ENCODE data around the gene FAM3A.
A peak's percentile ranks its signal among the peaks of the same experiment; 100 is the strongest.

The FAM3A gene

GRCh38 chrX:154472685-154473632 is 43.1 kb downstream of the FAM3A start (continued):
- TF ChIP-seq HIC1 (tag by site-specific recombination; IDR thresholded peaks at IDR 0.05) (no peak), IKZF3 (tag by site-specific recombination; IDR thresholded peaks at IDR 0.05) (no peak), ZNF600 (tag by site-specific recombination; IDR thresholded peaks at IDR 0.05) (no peak), ZNF132 (tag by site-specific recombination; IDR thresholded peaks at IDR 0.05; ENCODE audit: borderline replicate concordance) (no peak), BCL11A (tag by site-specific recombination; IDR thresholded peaks at IDR 0.05; ENCODE audit: low read depth) (no peak), ZFP37 (tag by site-specific recombination; IDR thresholded peaks at IDR 0.05) (no peak)

- Histone ChIP-seq H3K4me1 (ENCODE audit: control insufficient read depth, insufficient read depth, low read length) (no peaks in the 10 kb centered on the region), H3K36me3 (ENCODE audit: control insufficient read depth in 2 of 2, insufficient read depth in 1 of 2, low read length in 2 of 2) (peaks cover 0 to 64% of the 10 kb centered on the region in 2 experiments; a peak in 2 of 3 replicates), H3K4me3 (ENCODE audit: low read depth, low read length) (no peak overlapping the region), H3K27ac (ENCODE audit: extremely low read depth, low read depth, low read length) (no peak overlapping the region), H3K9me3 (ENCODE audit: control insufficient read depth, insufficient read depth, low read depth, low read length) (no peaks in the 10 kb centered on the region)
- ChIA-PET POLR2A (interaction anchor here (0.7 to 1.3 kb wide), 2 partner anchors 9 to 18 kb away, joined by 3 to 4 read pairs; partner anchors contain the start of gene SLC10A3), CTCF (no interaction called here)
- TF ChIP-seq ZNF561 (tag by site-specific recombination; IDR thresholded peaks at IDR 0.05; ENCODE audit: borderline replicate concordance) (no peak), ZNF302 (tag by site-specific recombination; IDR thresholded peaks at IDR 0.05; ENCODE audit: low read depth) (no peak), GLIS1 (tag by site-specific recombination; IDR thresholded peaks at IDR 0.05) (peak; percentile 68), ZBTB20 (tag by site-specific recombination; IDR thresholded peaks at IDR 0.05) (peak; percentile 62), ZNF600 (tag by site-specific recombination; IDR thresholded peaks at IDR 0.05) (peak; percentile 46; the same call in 1 of the 2 replicates), ZNF169 (tag by site-specific recombination; IDR thresholded peaks at IDR 0.05) (no peak), SCRT2 (tag by site-specific recombination; IDR thresholded peaks at IDR 0.05) (peak; percentile 95), GLI4 (tag by site-specific recombination; IDR thresholded peaks at IDR 0.05) (no peak), ZNF549 (tag by site-specific recombination; IDR thresholded peaks at IDR 0.05) (no peak), ZNF664 (tag by site-specific recombination; IDR thresholded peaks at IDR 0.05) (no peak), ZIC2 (tag by site-specific recombination; IDR thresholded peaks at IDR 0.05) (peak; percentile 44), ZNF248 (tag by site-specific recombination; IDR thresholded peaks at IDR 0.05) (no peak), ZFHX2 (tag by site-specific recombination; conservative IDR thresholded peaks at IDR 0.05) (0 out of 2 replicates have a peak, but pooled peaks have one; percentile 25), ZNF239 (tag by site-specific recombination; IDR thresholded peaks at IDR 0.05) (no peak), PRDM1 (tag by site-specific recombination; IDR thresholded peaks at IDR 0.05) (no peak), SCRT1 (tag by site-specific recombination; IDR thresholded peaks at IDR 0.05; ENCODE audit: borderline replicate concordance) (peak; percentile 67; the same call in 1 of the 2 replicates), ZNF473 (tag by site-specific recombination; IDR thresholded peaks at IDR 0.05) (no peak), KLF8 (tag by site-specific recombination; IDR thresholded peaks at IDR 0.05) (no peak)
- TF ChIP-seq, protein P1, sequence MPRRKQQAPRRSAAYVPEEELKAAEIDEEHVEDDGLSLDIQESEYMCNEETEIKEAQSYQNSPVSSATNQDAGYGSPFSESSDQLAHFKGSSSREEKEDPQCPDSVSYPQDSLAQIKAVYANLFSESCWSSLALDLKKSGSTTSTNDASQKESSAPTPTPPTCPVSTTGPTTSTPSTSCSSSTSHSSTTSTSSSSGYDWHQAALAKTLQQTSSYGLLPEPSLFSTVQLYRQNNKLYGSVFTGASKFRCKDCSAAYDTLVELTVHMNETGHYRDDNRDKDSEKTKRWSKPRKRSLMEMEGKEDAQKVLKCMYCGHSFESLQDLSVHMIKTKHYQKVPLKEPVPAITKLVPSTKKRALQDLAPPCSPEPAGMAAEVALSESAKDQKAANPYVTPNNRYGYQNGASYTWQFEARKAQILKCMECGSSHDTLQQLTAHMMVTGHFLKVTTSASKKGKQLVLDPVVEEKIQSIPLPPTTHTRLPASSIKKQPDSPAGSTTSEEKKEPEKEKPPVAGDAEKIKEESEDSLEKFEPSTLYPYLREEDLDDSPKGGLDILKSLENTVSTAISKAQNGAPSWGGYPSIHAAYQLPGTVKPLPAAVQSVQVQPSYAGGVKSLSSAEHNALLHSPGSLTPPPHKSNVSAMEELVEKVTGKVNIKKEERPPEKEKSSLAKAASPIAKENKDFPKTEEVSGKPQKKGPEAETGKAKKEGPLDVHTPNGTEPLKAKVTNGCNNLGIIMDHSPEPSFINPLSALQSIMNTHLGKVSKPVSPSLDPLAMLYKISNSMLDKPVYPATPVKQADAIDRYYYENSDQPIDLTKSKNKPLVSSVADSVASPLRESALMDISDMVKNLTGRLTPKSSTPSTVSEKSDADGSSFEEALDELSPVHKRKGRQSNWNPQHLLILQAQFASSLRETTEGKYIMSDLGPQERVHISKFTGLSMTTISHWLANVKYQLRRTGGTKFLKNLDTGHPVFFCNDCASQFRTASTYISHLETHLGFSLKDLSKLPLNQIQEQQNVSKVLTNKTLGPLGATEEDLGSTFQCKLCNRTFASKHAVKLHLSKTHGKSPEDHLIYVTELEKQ (tag by site-specific recombination; IDR thresholded peaks at IDR 0.05; ENCODE audit: borderline replicate concordance) = no peak
Measured at GRCh38 chrX:154471839-154472684, 44.0 kb downstream of the FAM3A start.

All from HEK293 (cell line).